HG03159 (cell line): ENCODE results near the gene RAPGEF6.
A peak's percentile ranks its signal among the peaks of the same experiment; 100 is the strongest.
"Not testable (repeated sequence)": the region's sequence is repeated elsewhere in the genome, so short reads cannot be mapped to it uniquely, and the experiment has no call there.

Experiments used
- ATAC-seq: cut with Tn5 transposase; IDR thresholded peaks from one replicate; pipeline ENCODE4 v1.9.1; 2021; ENCODE audit warnings: mild to moderate bottlenecking, moderate library complexity; ENCODE audit not compliant: unreplicated experiment

Gene RAPGEF6

DNA sequence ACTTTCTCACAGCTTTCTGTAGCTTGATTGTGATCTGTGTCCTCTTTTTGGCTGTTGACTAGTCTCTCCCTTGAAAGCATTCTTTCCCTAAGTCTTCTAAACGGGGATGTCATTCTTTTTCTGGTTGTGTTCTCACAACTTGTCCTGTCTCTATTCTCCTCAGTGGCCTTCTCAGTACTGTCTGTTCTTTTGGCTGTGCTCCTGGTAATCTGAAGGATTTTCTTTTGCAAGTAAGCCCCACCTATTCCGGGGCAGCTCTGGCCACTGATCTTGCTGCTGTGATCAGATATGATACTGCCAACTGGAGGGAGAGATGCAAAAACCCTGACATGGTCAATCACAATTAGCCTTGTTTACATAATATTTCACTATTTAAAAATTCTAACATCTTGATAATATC, 198.9 kb downstream of the RAPGEF6 start:
- no peak for ATAC-seq

DNA sequence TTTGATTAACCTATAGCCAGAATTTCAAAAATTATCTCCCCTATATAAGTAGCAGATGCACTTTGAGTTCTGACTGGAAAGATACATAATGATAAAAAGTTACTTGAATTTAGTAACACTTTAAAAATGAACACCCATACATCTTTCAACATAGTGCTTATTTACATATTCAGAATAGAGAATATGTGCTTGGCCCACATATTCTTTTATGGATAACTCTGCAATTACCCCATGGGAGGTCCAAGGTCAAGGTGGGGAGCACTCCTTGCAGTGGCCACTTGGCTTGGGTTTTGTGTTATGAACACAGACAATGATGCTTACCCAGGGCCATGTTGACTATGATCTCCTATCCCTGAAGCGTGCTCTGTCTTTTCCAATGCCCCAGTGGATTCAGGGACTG, 201.9 kb downstream of the RAPGEF6 start:
- ATAC-seq = no peak

DNA sequence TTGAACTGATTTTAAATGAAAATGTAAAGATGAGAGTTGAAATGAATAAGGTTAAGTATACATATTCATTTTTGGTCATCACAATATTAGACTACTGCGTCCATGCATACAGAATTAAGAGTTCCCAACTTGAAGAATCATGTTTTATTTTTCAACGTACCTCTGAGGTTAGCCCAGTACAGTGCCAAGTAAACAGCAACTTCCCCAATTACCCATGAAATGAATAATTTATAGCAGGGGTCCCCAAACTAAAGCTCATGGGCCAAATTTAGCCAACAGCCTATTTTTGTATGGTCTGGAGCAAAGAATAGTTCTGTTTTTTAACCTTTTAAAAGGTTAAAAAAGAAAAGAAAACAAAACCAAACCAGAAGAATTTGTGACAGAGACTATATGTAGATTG, 203.2 kb downstream of the RAPGEF6 start:
- no peak for ATAC-seq

DNA sequence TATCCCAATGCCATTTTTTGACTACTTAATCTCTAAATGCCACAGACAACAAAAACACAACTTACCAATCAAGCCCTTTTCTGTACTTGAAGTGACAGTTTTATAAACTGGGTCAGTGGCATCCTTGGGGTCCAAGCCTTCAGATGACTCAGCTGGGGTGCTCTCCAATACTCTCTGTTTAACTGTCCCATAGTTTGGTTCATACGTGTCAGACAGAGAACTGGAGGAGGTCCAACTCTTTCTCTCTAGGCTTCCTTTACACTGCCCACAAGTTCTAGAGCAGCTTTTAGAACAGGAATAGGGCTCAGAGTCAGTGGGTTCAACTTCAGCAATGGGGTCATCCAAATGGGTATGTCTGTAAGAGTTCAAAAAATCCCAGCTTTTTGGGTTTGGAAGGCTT, 204.2 kb downstream of the RAPGEF6 start:
- ATAC-seq = no peak

DNA sequence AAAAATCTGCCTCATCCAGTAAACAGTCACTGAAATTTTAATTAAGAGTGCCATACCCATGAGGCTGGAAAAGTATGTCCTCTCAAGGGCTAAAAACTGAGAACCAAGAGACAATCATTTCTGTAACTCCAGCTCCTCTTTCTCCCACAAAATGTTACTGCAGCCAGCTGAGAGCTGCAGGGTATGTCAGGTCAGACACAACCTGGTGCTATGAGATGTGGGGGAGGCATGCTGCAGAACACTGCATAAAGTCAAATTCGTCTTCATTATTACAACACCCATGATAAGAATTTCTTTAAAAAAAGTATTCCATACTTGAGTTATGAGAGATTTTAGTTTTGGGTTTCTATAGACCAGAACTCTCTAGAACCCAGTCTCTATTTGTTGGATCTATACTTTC, 209.0 kb downstream of the RAPGEF6 start:
- no peak for ATAC-seq

DNA sequence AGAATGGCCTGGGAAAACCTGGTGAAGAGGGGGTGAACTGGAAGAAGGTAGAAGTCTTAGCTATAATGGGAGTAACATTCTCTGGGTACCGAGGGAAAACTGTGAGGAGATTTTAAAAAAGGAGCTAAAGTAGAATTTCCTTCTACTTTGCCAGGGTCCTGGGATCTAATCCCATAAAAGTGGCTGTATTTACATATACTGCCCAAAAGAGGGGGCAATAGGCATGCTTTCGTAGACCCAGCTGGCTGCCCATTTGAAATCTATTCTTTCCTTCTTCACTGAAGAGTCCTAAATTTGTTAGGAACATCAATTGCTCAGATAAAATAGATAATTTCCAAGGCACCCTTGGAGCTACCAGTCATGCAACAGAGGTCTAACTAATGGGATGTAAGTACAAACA, 212.0 kb downstream of the RAPGEF6 start:
- no peak for ATAC-seq

DNA sequence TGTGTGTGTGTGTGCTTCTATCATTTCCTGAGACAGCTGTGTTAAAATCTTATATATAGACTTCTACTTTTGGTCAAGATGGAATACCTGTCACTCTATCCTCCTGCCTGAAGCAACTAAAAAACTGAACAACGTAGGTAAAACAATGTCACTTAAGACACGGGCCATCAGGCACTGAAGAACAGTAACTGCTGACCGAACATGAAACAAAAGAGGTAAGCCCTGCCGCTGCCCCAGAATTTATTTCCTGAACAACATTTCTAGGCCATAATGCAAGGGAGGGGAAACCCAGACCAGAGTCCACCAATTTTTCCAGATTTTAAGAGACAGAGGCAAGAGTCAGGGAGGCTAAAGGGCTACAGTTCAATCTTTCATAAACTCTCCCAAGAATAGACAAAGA, 215.2 kb downstream of the RAPGEF6 start:
- ATAC-seq = no peak

DNA sequence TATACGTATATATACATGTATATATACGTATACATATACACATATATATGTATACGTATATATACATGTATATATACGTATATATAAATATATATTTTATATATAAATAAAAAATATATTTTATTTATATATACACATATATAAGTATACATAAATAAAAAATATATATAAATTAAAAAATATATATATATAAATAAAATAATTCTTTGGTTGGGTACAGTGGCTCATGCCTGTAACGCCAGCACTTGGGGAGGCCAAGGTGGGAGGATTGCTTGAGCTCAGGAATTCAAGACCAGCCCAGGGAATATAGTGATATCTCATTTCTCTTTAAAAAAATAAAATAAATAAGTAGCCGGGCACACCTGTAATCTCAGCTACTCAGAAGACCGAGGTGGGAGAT, 216.2 kb downstream of the RAPGEF6 start:
- ATAC-seq = no peak

DNA sequence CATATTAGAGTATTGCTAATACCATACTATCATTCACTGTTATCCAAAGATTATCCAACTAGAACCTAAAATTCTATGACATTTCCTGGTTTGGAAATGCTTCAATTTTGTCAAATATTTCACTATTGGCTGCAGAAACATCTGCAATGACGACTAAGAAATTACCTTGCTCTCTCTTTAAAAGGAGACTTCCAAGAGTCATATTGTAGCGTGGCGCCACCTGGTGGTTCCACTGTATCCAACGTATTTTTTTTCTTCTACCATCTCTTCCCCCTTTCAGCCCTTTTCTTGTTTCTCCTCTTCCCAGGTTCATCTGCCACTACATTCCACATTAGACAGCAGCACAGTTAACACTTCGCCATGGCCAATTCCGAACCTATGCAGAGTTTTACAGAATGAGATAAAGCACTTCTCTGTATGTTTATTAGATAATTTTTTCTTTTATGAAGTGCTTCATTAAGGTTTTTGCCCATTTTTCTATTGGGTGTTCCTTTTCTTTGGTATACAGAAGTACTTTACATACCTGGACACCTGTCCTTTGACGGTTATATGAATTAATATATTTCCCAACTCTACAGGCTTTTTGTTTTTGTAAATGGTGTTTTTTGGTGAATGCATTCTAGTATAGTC, 217.7 kb downstream of the RAPGEF6 start:
- ATAC-seq = peak; percentile 33

DNA sequence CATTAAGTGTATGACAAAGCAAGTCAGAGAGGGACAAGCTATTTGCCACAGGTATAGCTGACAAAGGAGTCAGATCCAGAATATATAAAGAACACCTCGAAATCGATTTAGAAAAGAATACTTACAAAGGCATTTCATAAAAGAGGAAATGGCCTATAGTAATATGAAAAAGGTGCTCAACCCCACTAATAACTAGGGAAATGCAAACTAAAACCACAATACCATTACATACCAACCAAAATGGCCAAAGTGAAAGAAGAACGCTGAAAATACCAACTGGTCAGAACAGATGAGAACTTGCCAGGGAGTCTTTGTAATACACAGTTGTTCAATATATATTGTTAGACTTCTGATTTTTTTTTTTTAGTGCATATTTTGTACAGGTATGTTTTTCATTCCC, 218.3 kb downstream of the RAPGEF6 start:
- ATAC-seq = peak; percentile 77

DNA sequence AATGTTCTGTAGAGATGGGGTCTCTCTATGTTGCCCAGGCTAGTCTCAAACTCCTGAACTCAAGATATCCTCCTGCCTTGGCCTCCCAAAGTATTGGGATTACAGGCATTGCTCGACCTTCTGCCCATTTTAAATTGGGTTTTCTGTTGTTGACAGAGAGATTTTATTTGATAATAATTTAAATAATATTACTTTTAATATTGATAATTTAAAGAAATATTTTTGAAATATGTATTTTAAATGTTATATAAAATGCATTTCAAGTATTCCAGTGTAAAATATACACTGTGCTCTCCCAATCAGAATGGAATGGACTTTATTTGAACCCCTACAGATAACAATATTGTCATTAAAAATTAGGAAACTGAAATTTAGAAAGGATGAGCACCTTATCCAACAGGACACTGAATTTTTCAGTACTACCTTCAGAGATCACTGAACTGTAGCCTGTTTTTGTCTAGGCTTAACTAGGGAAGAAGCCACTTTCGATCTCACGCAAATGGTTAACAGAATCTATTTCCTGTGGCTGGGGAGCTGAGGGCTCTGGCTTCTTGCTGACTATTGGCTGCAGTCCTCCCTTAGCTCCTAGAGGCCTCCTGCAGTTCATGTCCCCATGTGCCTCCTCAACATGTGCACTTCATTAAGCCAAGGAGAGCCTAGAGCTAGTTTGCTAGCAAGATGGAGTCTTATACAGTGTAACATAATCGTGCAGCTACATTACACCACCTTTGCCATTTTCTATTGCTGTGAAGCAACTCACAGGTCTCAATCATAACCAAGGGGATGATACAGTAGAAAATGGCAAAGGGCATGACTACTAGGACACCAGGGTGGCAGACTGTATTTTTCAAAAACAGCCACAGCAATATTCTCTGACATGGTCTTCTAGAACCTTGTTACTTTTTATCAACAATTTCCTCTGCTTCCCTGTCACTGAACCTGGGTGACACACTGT, 221.1 kb downstream of the RAPGEF6 start:
- peak; percentile 75 for ATAC-seq

DNA sequence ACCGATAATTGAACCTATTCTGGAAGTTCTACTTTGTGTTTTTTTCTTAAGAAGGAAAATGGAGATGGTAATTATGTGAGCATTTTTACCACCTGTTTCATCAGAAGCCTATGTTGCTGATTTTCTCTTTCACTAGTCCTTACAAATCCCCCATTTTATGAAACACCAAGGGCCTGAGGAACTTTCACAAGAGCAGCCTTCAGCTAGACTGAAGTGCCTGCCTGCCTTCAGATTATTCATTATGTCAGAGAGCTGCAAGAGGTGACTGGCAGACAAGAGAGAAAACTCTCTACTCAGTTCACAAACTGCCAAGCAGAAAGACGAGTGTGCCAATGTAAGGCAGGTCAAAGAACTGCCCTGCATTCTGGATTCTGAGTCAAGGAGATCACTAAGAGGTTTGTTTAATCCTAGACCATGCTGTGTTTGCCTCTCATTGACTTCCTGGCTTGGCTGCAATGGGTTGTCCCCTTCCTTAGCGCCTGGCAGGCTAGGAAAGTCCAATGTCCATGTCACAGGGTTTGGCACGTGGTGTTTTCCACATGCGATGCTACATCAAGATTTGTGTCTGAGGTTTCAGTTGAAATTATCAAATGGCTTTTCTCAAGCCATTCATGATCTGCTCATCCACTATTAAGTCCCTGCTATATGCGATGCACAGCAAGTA, 227.9 kb downstream of the RAPGEF6 start:
- ATAC-seq = no peak

DNA sequence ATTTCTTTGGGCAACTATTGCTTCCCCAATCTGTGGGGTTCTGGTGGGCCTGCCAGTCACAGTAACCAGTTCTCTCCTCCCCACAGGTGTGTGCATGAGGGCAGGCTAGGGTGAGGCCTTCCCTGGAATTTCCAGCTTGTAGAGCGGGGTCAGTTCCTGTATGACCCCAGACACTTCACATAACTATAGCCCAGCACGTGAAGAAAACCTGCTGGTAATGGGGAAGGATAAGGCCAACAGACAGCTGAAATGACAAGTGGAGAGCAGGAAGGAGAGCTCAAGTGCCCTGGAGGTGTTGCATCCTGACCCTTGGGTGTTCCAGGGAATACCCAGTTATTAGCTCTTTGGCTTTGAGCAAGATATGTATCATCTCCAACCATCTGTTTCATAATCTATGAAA, 229.0 kb downstream of the RAPGEF6 start:
- no peak for ATAC-seq

DNA sequence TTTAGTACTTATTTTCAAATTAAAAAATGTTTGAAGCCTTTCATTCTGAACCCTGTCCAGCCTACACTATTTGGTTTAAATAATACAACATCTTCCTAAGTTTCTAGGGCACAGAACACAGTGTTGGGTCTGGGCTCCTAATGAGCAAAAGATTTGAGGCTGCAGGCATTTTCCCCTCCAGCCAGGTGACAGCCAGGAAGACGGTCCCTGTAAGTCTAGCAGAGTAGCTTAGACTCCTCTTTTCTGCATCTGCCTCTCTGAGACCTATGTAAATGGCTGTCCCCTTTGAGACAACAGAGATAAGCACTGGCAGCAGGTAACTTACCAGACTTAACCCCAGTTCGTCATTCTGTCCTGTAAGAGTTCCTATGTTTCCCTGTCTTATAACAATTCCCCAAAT, 229.4 kb downstream of the RAPGEF6 start:
- no peak for ATAC-seq

DNA sequence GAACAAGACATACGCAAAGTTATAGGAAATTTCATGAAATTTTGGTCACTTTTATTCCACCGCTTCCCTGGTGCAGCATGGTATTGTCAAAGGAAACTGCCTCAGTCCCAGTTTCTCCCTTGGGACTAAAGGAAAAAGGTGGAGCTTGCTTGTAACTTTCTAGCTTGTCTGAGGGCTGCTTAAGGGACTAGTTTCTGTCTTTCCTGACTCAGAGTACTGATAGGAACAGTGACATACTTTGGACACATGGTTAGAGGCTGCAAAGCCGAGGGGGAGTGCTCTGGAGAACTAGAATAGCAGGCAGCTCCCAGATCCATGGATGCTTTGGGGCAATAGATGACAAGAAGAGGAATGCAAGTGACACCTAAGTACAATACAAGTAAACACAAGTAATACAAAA, 234.4 kb downstream of the RAPGEF6 start:
- no peak for ATAC-seq

DNA sequence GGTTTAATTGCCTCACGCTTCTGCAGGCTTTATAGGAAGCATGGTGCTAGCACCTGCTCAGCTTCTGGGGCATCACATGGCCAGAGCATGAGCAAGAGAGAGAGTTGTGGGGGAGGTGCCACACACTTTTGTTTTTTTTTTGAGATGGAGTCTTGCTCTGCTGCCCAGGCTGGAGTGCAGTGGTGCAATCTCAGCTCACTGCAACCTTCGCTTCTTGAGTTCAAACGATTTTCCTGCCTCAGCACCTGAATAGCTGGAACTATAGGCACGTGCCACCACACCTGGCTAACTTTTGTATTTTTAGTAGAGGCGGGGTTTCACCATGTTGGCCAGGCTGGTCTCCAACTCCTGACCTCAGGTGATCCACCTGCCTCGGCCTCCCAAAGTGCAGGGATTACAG, 236.0 kb downstream of the RAPGEF6 start:
- ATAC-seq = not testable (repeated sequence)

DNA sequence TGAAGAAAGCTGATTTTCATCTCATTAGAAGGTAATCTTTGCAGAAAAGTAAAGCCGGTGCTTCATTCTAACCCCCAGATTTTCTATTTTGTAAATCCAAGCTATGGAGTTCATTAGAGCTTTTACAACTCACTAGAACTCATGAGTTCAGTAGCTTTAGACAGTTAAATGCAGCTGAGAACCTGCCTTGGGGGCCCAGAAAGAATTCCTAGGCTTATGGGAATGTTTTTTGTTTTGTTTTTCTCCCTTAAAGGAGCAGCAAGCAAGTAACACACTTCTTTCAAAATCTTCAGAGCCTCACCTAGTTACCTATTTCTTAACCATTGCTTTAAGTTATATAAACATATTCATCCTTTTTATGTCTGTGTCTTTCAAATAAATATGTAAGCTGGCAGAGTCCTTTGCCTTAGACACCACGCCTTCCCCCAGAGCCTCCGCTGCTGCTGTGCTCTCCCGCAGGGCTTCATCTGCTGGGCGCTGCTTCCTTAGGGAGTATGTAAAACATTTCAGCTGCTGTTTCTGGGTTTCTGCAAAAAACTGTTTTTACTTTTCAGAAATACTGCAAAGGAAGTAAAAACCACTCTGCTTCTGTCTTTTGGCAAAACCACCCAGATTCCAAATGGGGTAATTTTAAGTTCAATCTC, 238.3 kb downstream of the RAPGEF6 start:
- no peak for ATAC-seq

DNA sequence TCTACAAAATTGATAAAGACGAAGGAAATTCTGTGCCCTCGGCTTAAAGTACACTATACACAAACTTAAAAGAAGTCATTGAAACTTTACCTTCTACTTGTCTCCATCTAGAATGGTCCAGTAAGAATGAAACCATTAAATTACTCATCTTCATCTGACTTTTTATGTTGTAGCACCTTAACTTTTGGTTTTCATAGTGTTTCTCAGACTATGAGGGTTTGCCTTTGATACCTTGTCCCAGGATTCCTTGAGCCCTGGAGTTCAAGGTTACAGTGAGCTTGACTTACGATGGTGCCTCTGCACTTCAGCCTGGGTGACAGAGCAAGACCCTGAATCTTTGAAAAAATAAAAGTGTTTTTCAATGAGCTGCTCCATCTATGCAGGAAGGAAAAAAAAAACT, 239.0 kb downstream of the RAPGEF6 start:
- ATAC-seq = peak; percentile 75

DNA sequence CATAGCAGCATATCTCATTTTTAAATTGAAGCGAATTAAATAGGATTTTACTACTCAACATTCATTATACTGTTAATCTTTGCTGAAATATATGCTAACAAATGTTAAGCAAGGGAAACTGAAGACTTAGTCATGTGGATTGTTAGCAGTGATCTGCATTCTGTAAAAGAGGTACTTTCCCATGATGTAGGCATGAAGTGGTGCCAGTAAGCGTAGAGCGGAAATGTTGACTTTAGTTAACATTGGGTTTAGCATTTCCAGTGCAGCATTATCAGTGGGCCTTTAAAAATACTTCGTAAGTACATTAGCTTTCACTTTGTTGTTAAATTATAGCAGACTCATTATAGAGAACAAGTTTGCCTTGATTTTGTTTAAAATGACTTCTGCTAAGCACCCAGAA, 240.9 kb downstream of the RAPGEF6 start:
- peak; percentile 75 for ATAC-seq

DNA sequence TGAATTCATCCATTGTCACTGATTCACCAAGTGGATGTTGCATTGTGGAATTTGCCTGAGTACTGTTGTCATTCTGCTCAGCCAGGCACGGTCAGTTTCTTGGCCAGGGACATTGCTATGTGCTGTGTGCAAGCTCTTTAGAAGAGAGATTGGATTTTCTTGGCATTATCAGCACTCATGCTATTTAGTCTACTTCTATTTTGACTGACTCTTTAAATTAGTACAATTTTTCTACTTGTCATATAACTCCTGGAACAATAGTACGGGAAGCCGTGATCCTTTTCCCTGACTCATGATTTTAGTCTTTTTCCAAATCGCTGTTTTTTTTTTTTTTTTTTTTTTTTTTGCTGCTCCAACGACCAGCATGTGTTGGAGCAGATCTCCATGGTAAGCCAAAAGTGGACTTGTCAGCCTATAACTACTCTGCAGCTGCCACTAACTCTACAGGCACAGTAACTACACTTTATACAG, 241.5 kb downstream of the RAPGEF6 start:
- no peak for ATAC-seq

DNA sequence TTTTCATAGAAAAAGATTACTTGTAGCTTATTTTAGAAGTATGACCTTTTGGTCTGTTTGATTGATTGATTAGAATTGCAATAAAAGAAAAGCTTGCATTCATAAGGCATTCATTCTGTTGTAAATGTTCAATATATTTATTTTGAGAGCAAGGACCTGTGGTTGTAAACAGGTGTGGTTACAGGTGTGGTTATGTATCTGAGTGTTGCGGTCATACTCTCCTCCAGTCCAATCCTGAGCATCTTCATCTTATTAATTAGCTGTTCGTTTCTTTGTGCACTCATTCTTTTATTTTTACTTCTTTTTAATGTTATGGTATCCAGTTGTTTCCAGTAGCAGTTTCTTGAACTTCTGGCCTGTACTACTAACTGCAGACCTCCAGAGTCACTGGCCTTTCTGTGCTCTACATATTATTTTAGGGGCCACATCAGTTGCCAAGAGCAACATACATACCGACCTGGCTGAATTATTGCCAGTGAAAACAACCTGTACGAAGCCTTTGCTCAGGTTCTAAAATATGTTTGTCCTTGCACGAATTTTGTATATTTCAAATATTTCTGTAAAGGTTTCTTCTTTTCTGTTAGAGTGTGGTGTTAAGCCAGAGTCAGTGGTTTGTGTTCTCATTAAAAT, 242.4 kb downstream of the RAPGEF6 start:
- no peak for ATAC-seq
